ENCODE data around the gene SYNRG. TPM values are rescaled to one million over a fixed set of nuclear protein-coding genes. Genes with fewer than 3 reads are reported as not detected.
A peak's percentile ranks its signal among the peaks of the same experiment; 100 is the strongest.

The SYNRG gene
- total and polyA plus RNA-seq, 2 donors (not counting 3 experiments of a cell fraction or from before 2014, with no cell fraction given), result 15.3 to 42.2 TPM

- CTCF ChIA-PET, result interaction anchor here (0.6 to 3.1 kb wide), 13 partner anchors 8 to 323 kb away, joined by 3 to 16 read pairs (median 6); no protein-coding TSS in a partner anchor
- peaks cover 2 to 8% of the 10 kb centered on the region in 2 experiments for H3K36me3 ChIP-seq (ENCODE audit: control insufficient read depth in 2 of 2, extremely low read depth in 1 of 2, insufficient read depth in 2 of 2, low read length in 2 of 2)
- peak; percentile 77 for DNase-seq (ENCODE audit: low read depth, low spot score)
- FAIRE-seq, result no peak
- peak overlapping the region; percentile 69 for H3K27ac ChIP-seq (ENCODE audit: insufficient read depth, low read depth, low read length)
- H3K4me1 ChIP-seq (ENCODE audit: control insufficient read depth, extremely low read depth, insufficient read depth, low read length), result peaks cover 30% of the 10 kb centered on the region
- TF ChIP-seq FOS (IDR thresholded peaks at IDR 0.05; ENCODE audit: borderline replicate concordance, insufficient read depth, low read length) (no peak), CTCF (IDR thresholded peaks at IDR 0.05; ENCODE audit: extremely low read depth in 1 of 2, insufficient read depth in 1 of 2, low read depth in 1 of 2, low read length in 2 of 2) (no peak), GATA2 (IDR thresholded peaks at IDR 0.05; ENCODE audit: insufficient read depth, insufficient read length, low read depth, low read length) (no peak), POLR2A (IDR thresholded peaks at IDR 0.05; ENCODE audit: low read depth, low read length) (no peak), EZH2 (IDR thresholded peaks at IDR 0.05; ENCODE audit: borderline replicate concordance, low read depth, low read length, severe bottlenecking) (no peak), POLR2AphosphoS5 (IDR thresholded peaks at IDR 0.05; ENCODE audit: insufficient read depth, low read depth, low read length) (no peak), JUN (IDR thresholded peaks at IDR 0.05; ENCODE audit: borderline replicate concordance, insufficient read depth, insufficient read length, low read depth) (no peak), MAX (IDR thresholded peaks at IDR 0.05; ENCODE audit: insufficient read depth, insufficient read length) (no peak), MYC (IDR thresholded peaks at IDR 0.05; ENCODE audit: low read depth, low read length) (no peak)
- no peaks in the 10 kb centered on the region for H3K27me3 ChIP-seq (ENCODE audit: control insufficient read depth in 2 of 2, insufficient read depth in 2 of 2, low read length in 2 of 2)
- H3K4me2 ChIP-seq (ENCODE audit: insufficient read depth, low read length), result peak overlapping the region; percentile 98
- no peaks in the 10 kb centered on the region for H3K9me3 ChIP-seq (replicated peaks; ENCODE audit: control insufficient read depth, insufficient read depth, low read length)
- H3K9ac ChIP-seq (replicated peaks; ENCODE audit: extremely low read depth, insufficient read depth, low read length), result peak overlapping the region; percentile 96
- POLR2A ChIA-PET, result interaction anchor here (0.7 to 1.8 kb wide), 4 partner anchors 9 to 41 kb away, joined by 3 to 5 read pairs (median 4); no protein-coding TSS in a partner anchor
- intact Hi-C loops (cut with micrococcal nuclease), result loop anchor here (1.0 to 5.0 kb wide), 4 partner anchors 40 to 249 kb away; partner anchors contain the start of gene DUSP14
- H3K79me2 ChIP-seq (ENCODE audit: control insufficient read depth, insufficient read depth, low read length), result peaks cover 47% of the 10 kb centered on the region
- H4K20me1 ChIP-seq (replicated peaks; ENCODE audit: control insufficient read depth, extremely low read depth, insufficient read depth, low read length), result no peaks in the 10 kb centered on the region
- dilution Hi-C loops (cut with MboI; ENCODE audit: extremely low pct_ligation_motif_present, low sequenced_read_pairs), result no loop called here
- H3K9me1 ChIP-seq (replicated peaks; ENCODE audit: control insufficient read depth, extremely low read depth, insufficient read depth, low read length), result no peaks in the 10 kb centered on the region
- peak overlapping the region; percentile 36 for H2AFZ ChIP-seq (ENCODE audit: low read depth, low read length)
- H3K4me3 ChIP-seq (replicated peaks in 1 of 3; ENCODE audit: insufficient read depth in 1 of 3, low read depth in 1 of 3, low read length in 3 of 3), result peak overlapping the region; percentile 79 to 97 (median 97)
- BruUV-seq (replicated peaks), result TSS peak; percentile 30
Measured at GRCh38 chr17:37608351-37609169, 658 bp downstream of the SYNRG start.

All from endothelial cell of umbilical vein (primary cell).